ENCODE results near the gene PJA1.

- TF ChIP-seq CTCF (IDR thresholded peaks at IDR 0.05), result no peak
- TF ChIP-seq POLR2A (IDR thresholded peaks at IDR 0.05), result no peak
Observed at GRCh38 chrX:69172937-69173336, 7.7 kb upstream of the PJA1 start.

Measured in right lobe of liver (tissue), 4 donors.